GM10266 (cell line): ENCODE results near the gene NMRAL1.

Experiments used
- DNase-seq: peaks from one replicate; pipeline ENCODE4 v3.0.0; 2012; ENCODE audit errors: extremely low spot score
- CTCF ChIP-seq: IDR thresholded peaks from 2 replicates; pipeline ENCODE4 v1.5.1; 2012; ENCODE audit warnings: mild to moderate bottlenecking, low read depth; ENCODE audit not compliant: control insufficient read depth, insufficient read depth; ENCODE audit errors: missing control alignments

NMRAL1 gene

GRCh38 chr16:4474192-4474961 lies at the start of gene NMRAL1:
NMRAL1 (minus strand) TSS chr16:4474625; CDS start chr16:4474132, 493 bp downstream.
- DNase-seq: peak; percentile 94
- no peak for TF ChIP-seq CTCF

- no peak for DNase-seq
- no peak for TF ChIP-seq CTCF
Observed at GRCh38 chr16:4523686-4524085, 49.3 kb upstream of the NMRAL1 start.

- no peak for TF ChIP-seq CTCF
- DNase-seq: no peak
Observed at GRCh38 chr16:4522051-4522581, 47.7 kb upstream of the NMRAL1 start.

GRCh38 chr16:4520913-4521312 lies 46.5 kb upstream of the NMRAL1 start:
- DNase-seq: no peak
- no peak for TF ChIP-seq CTCF

GRCh38 chr16:4519274-4520058 lies 45.0 kb upstream of the NMRAL1 start:
- TF ChIP-seq CTCF: no peak
- DNase-seq: no peak

GRCh38 chr16:4517812-4518680 lies 43.6 kb upstream of the NMRAL1 start:
- no peak for DNase-seq
- TF ChIP-seq CTCF: peak; percentile 66
